ENCODE results near the gene TP53. TPM values are rescaled to one million over a fixed set of nuclear protein-coding genes. Genes with fewer than 3 reads are reported as not detected.
A peak's percentile ranks its signal among the peaks of the same experiment; 100 is the strongest.

The TP53 gene
- total RNA-seq, 1 donor from 2014 or later = 18.7 TPM

DNA sequence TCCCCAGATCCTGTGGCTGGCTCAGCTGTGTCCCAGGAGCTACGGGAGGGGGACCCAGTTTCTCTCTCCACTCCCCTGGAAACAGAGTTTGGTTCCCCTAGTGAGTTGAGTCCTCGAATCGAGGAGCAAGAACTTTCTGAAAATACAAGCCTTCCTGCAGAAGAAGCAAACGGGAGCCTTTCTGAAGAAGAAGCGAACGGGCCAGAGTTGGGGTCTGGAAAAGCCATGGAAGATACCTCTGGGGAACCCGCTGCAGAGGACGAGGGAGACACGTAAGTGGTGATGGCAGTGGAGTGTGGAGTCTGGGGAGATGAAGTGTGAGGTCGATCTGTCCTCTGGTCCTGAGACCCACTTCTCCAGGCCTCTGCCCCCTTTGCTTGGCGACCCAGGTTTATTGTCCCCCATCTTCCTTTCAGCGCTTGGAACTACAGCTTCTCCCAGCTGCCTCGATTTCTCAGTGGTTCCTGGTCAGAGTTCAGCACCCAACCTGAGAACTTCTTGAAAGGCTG lies 1.6 kb upstream of the TP53 start:
- intact Hi-C loops (cut with DNase I) = no loop called here
- Histone ChIP-seq H3K27me3 (no peaks in the 10 kb centered on the region), H3K4me1 (peaks cover 30% of the 10 kb centered on the region), H3K9me3 (no peaks in the 10 kb centered on the region), H3K27ac (peak overlapping the region; percentile 46), H3K36me3 (no peaks in the 10 kb centered on the region), H3K4me3 (peak overlapping the region; percentile 63 to 83)
- TF ChIP-seq POLR2A (IDR thresholded peaks at IDR 0.05) = no peak
- TF ChIP-seq, protein P1, sequence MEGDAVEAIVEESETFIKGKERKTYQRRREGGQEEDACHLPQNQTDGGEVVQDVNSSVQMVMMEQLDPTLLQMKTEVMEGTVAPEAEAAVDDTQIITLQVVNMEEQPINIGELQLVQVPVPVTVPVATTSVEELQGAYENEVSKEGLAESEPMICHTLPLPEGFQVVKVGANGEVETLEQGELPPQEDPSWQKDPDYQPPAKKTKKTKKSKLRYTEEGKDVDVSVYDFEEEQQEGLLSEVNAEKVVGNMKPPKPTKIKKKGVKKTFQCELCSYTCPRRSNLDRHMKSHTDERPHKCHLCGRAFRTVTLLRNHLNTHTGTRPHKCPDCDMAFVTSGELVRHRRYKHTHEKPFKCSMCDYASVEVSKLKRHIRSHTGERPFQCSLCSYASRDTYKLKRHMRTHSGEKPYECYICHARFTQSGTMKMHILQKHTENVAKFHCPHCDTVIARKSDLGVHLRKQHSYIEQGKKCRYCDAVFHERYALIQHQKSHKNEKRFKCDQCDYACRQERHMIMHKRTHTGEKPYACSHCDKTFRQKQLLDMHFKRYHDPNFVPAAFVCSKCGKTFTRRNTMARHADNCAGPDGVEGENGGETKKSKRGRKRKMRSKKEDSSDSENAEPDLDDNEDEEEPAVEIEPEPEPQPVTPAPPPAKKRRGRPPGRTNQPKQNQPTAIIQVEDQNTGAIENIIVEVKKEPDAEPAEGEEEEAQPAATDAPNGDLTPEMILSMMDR (IDR thresholded peaks at IDR 0.05) = no peak
- no peak for TF ChIP-seq POLR2AphosphoS5 (IDR thresholded peaks at IDR 0.05; ENCODE audit: insufficient read depth in 1 of 2, low read depth in 1 of 2)
- no peak for DNase-seq (ENCODE audit: extremely low spot score in 2 of 2)

DNA sequence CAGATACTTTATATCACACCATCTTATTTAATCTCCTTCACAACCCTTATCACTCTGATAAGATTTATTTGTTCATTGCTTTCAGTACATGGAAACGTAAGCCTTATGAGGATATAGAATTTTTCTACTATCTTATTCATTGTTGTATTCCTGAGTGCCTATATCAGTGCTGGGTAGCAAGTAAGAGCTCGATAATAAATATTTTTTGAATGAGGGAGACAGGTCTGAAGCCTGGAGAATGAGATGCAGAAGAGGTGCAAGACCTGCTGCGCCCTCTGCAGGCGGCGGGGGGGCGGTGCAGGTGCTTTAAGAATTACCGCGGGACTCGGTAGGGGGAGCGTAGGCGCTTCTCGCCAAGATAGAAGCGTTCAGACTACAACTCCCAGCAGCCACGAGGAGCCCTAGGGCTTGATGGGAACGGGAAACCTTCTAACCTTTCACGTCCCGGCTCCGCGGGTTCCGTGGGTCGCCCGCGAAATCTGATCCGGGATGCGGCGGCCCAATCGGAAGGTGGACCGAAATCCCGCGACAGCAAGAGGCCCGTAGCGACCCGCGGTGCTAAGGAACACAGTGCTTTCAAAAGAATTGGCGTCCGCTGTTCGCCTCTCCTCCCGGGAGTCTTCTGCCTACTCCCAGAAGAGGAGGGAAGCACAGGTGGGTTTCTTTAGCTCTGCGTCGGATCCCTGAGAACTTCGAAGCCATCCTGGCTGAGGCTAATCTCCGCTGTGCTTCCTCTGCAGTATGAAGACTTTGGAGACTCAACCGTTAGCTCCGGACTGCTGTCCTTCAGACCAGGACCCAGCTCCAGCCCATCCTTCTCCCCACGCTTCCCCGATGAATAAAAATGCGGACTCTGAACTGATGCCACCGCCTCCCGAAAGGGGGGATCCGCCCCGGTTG lies 868 bp upstream of the TP53 start, which contains the start of gene WRAP53:
TSS of gene WRAP53 (plus strand) at position 570 of the 900 bp plus-strand sequence. CDS start at position 742, 172 bp downstream.
- intact Hi-C loops (cut with DNase I) = loop anchor here (2.0 kb wide), 1 partner anchor 73 kb away; the partner anchor contains the start of gene FXR2

DNA sequence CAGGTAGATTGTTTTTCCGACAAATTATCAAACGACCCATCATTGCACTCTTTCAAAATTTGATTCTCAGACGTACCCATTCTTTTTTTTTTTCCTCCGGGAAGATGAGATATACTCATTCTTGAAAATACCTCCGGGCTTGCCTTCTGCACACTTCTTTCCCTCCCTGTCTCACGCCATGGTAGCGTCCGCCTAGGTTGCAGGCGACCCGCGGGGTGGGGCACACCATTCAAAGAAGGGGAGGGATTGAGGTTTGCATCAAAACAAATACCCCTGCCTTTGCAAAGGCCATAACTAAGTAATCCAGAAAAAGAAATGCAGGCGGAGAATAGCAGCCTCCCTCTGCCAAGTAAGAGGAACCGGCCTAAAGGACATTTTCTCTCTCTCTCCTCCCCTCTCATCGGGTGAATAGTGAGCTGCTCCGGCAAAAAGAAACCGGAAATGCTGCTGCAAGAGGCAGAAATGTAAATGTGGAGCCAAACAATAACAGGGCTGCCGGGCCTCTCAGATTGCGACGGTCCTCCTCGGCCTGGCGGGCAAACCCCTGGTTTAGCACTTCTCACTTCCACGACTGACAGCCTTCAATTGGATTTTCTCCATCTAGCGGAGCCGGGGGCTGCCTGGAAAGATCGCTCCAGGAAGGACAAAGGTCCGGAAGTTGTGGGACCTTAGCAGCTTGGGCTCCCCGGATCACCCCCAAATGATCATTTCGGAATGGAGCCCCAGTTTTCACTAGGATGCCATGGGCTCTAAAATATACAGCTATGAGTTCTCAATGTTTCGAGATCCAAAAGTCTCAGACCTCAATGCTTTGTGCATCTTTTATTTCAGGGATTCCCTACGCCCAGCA lies 843 bp downstream of the TP53 start:
- no peaks in the 10 kb centered on the region for H3K36me3 ChIP-seq
- DNase-seq (ENCODE audit: extremely low spot score in 2 of 2) = peak in 1 of 2 donors; percentile 92
- H3K4me1 ChIP-seq = peaks cover 36% of the 10 kb centered on the region
- peak overlapping the region; percentile 73 to 83 for H3K4me3 ChIP-seq
- H3K27me3 ChIP-seq = no peaks in the 10 kb centered on the region
- no peaks in the 10 kb centered on the region for H3K9me3 ChIP-seq
- intact Hi-C loops (cut with DNase I) = loop anchor here (2.0 kb wide), 1 partner anchor 72 kb away; the partner anchor contains the start of gene FXR2
- H3K27ac ChIP-seq = peak overlapping the region; percentile 95
- TF ChIP-seq POLR2A (IDR thresholded peaks at IDR 0.05) (peak in 1 of 2 donors; percentile 84), POLR2AphosphoS5 (IDR thresholded peaks at IDR 0.05; ENCODE audit: insufficient read depth in 1 of 2, low read depth in 1 of 2) (peak; percentile 77 to 83)
- TF ChIP-seq, protein P1 (IDR thresholded peaks at IDR 0.05) = no peak

More for the DNA sequence above, 868 bp upstream of the TP53 start, which contains the start of gene WRAP53:
- H3K9me3 ChIP-seq = no peaks in the 10 kb centered on the region
- peak in 1 of 2 donors; percentile 99 for DNase-seq (ENCODE audit: extremely low spot score in 2 of 2)
- peak within 1 kb of the TSS; percentile 95 for H3K27ac ChIP-seq
- peak within 1 kb of the TSS; percentile 73 to 83 for H3K4me3 ChIP-seq
- TF ChIP-seq POLR2AphosphoS5 (IDR thresholded peaks at IDR 0.05; ENCODE audit: insufficient read depth in 1 of 2, low read depth in 1 of 2) = peak; percentile 85 to 99
- TF ChIP-seq POLR2A (IDR thresholded peaks at IDR 0.05) = no peak
- TF ChIP-seq, protein P1 (IDR thresholded peaks at IDR 0.05) = peak; percentile 92 to 98 (median 92)
- H3K4me1 ChIP-seq = peaks cover 36% of the 10 kb centered on the region
- H3K36me3 ChIP-seq = no peaks in the 10 kb centered on the region
- H3K27me3 ChIP-seq = no peaks in the 10 kb centered on the region

DNA sequence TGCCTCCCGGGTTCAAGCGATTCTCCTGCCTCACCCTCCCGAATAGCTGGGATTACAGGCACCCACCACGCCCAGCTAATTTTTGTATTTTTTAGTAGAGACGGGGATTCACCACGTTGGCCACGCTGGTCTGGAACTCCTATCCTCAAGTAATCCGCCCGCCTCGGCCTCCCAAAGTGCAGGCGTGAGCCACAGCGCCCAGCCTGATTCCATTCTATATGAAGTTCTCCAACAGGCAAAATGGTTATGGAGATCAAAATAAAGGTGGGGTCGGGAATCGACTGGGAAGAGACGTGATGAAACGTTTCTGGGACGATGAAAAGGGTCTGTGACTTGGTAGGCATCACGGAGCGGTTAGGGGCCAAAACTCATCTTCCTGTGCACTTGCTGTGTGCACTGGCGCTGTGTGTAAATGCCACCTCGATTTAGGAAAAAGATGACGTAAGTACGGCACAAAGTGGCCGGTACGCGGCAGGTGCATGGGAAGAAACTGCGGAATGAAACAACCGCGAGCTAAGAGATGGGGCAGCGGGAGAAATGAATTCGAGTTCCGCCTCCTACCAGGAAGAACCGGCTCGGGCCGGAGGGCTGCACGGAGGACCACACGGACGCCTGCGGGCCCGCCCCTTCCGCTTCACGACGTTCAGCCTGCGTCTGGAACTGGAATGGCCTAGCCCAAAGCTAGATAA lies 1.6 kb downstream of the TP53 start:
- TF ChIP-seq POLR2A (IDR thresholded peaks at IDR 0.05) (peak in 1 of 2 donors; percentile 55), POLR2AphosphoS5 (IDR thresholded peaks at IDR 0.05; ENCODE audit: insufficient read depth in 1 of 2, low read depth in 1 of 2) (peak; percentile 82 to 88)
- TF ChIP-seq, protein P1 (IDR thresholded peaks at IDR 0.05) = no peak
- H3K9me3 ChIP-seq = no peaks in the 10 kb centered on the region
- peak overlapping the region; percentile 95 for H3K27ac ChIP-seq
- H3K36me3 ChIP-seq = no peaks in the 10 kb centered on the region
- no peaks in the 10 kb centered on the region for H3K27me3 ChIP-seq
- intact Hi-C loops (cut with DNase I) = loop anchor here (2.0 kb wide), 2 partner anchors 59 to 71 kb away; partner anchors contain the start of genes FXR2 and SAT2
- peaks cover 36% of the 10 kb centered on the region for H3K4me1 ChIP-seq
- DNase-seq (ENCODE audit: extremely low spot score in 2 of 2) = peak in 1 of 2 donors; percentile 96
- peak overlapping the region; percentile 73 to 83 for H3K4me3 ChIP-seq

Measured in vagina (tissue), 2 donors.